GM23338 (cell line): ENCODE measurements around the gene FRY. TPM values are rescaled to one million over a fixed set of nuclear protein-coding genes. Genes with fewer than 3 reads are reported as not detected.

Experiments
- ATAC-seq: fragments of 200-7000 bp; cut with Tn5 transposase; 3 replicates; pipeline ENCODE4 v1.9.1; 2020
- DNase-seq: peaks from one replicate; pipeline ENCODE4 v3.0.0-alpha.2; 2015; ENCODE audit warnings: low spot score
- H2AFZ ChIP-seq: fragments of 200-600 bp; sonication (generic); 2 replicates; pipeline ENCODE4 v1.8.0; 2016; ENCODE audit warnings: antibody characterized with exemption, mild to moderate bottlenecking, moderate library complexity
- H3F3A ChIP-seq: fragments of 200-600 bp; sonication (generic); replicated peaks from 2 replicates; pipeline ENCODE4 v1.8.0; 2017; ENCODE audit warnings: antibody characterized with exemption, mixed run types, low read depth
- H3K27ac ChIP-seq: fragments of 200-600 bp; sonication (generic); 2 replicates; pipeline ENCODE4 v1.6.1; 2016; ENCODE audit warnings: low read depth
- H3K27me3 ChIP-seq: fragments of 200-600 bp; sonication (generic); 2 replicates; pipeline ENCODE4 v1.8.0; 2016; ENCODE audit warnings: mild to moderate bottlenecking, mixed run types, moderate library complexity; ENCODE audit not compliant: insufficient read depth
- H3K36me3 ChIP-seq: fragments of 200-600 bp; sonication (generic); 2 replicates; pipeline ENCODE4 v1.8.0; 2016; ENCODE audit warnings: mild to moderate bottlenecking; ENCODE audit not compliant: insufficient read depth
- H3K4me1 ChIP-seq: fragments of 200-600 bp; sonication (generic); 2 replicates; pipeline ENCODE4 v1.8.0; 2016; ENCODE audit warnings: mild to moderate bottlenecking, moderate library complexity; ENCODE audit not compliant: insufficient read depth
- H3K4me2 ChIP-seq: fragments of 200-600 bp; sonication (generic); 2 replicates; pipeline ENCODE4 v1.7.1; 2017; ENCODE audit warnings: mixed run types
- H3K4me3 ChIP-seq: fragments of 200-600 bp; sonication (generic); 2 replicates; pipeline ENCODE4 v1.6.1; 2016; ENCODE audit warnings: mixed run types
- H3K79me2 ChIP-seq: fragments of 200-600 bp; sonication (generic); replicated peaks from 2 replicates; pipeline ENCODE4 v1.8.0; 2017; ENCODE audit warnings: mild to moderate bottlenecking; ENCODE audit not compliant: insufficient read depth
- H3K9me2 ChIP-seq: fragments of 200-600 bp; sonication (generic); 2 replicates; pipeline ENCODE4 v1.8.0; 2017; ENCODE audit not compliant: insufficient read depth
- H4K20me1 ChIP-seq: fragments of 200-600 bp; sonication (generic); replicated peaks from 2 replicates; pipeline ENCODE4 v1.8.0; 2017; ENCODE audit warnings: mild to moderate bottlenecking; ENCODE audit not compliant: insufficient read depth
- H3K27ac Mint-ChIP-seq: 2 replicates; pipeline ENCODE4 v1.8.0; 2020; ENCODE audit warnings: inconsistent platforms, mild to moderate bottlenecking, moderate library complexity, mixed read lengths
- H3K27me3 Mint-ChIP-seq: 3 replicates; pipeline ENCODE4 v1.8.0; 2022; ENCODE audit warnings: low read depth, mild to moderate bottlenecking, moderate library complexity, mixed read lengths, inconsistent platforms; ENCODE audit not compliant: insufficient read depth, poor library complexity
- H3K36me3 Mint-ChIP-seq: 3 replicates; pipeline ENCODE4 v1.8.0; 2021; ENCODE audit warnings: low read depth, mild to moderate bottlenecking, inconsistent platforms, moderate library complexity, mixed read lengths
- H3K4me1 Mint-ChIP-seq: 3 replicates; pipeline ENCODE4 v1.8.0; 2020; ENCODE audit warnings: mild to moderate bottlenecking, inconsistent platforms, mixed read lengths
- H3K4me3 Mint-ChIP-seq: 3 replicates; pipeline ENCODE4 v1.8.0; 2021; ENCODE audit warnings: moderate library complexity, mild to moderate bottlenecking, inconsistent platforms, mixed read lengths
- H3K9me3 Mint-ChIP-seq: 3 replicates; pipeline ENCODE4 v1.8.0; 2020; ENCODE audit warnings: moderate library complexity, mild to moderate bottlenecking, inconsistent platforms, mixed read lengths
- CREB1 ChIP-seq: fragments of 250-450 bp; sonication (Bioruptor Pico); IDR thresholded peaks from 2 replicates; pipeline ENCODE4 v1.5.0; 2020; ENCODE audit warnings: low read depth, mild to moderate bottlenecking, moderate library complexity
- CTCF ChIP-seq, 2 experiments: fragments of 200-600 bp in 1 of 2; sonication (generic) in 1 of 2; conservative IDR thresholded peaks; 2 replicates each; pipeline versions ENCODE4 v1.5.1 to v1.6.1; 2016 to 2017; ENCODE audit warnings: antibody characterized with exemption in 2 of 2, low read depth in 2 of 2, mild to moderate bottlenecking in 2 of 2, moderate library complexity in 1 of 2
- ETS1 ChIP-seq: IDR thresholded peaks from 2 replicates; pipeline ENCODE4 v1.6.1; 2016; ENCODE audit warnings: antibody characterized with exemption
- EZH2 ChIP-seq: fragments of 200-600 bp; sonication (generic); IDR thresholded peaks from one replicate; pipeline ENCODE4 v1.8.0; 2017; ENCODE audit warnings: antibody characterized with exemption, mild to moderate bottlenecking, low read depth; ENCODE audit not compliant: unreplicated experiment
- EZH2phosphoT487 ChIP-seq: fragments of 200-600 bp; sonication (generic); IDR thresholded peaks from one replicate; pipeline ENCODE4 v1.8.1; 2018; ENCODE audit warnings: antibody characterized with exemption; ENCODE audit not compliant: unreplicated experiment
- JUNB ChIP-seq: IDR thresholded peaks from one replicate; pipeline ENCODE4 v1.6.1; 2016; ENCODE audit warnings: antibody characterized with exemption; ENCODE audit not compliant: unreplicated experiment
- NANOG ChIP-seq: IDR thresholded peaks from 2 replicates; pipeline ENCODE4 v1.6.1; 2016; ENCODE audit warnings: antibody characterized with exemption, borderline replicate concordance
- POLR2AphosphoS5 ChIP-seq: IDR thresholded peaks from 2 replicates; pipeline ENCODE4 v1.6.1; 2016; ENCODE audit warnings: antibody characterized with exemption, low read depth
- REST ChIP-seq: IDR thresholded peaks from one replicate; pipeline ENCODE4 v1.6.1; 2018; ENCODE audit warnings: antibody characterized with exemption; ENCODE audit not compliant: unreplicated experiment
- STAT1 ChIP-seq: IDR thresholded peaks from one replicate; pipeline ENCODE4 v1.6.1; 2016; ENCODE audit warnings: antibody characterized with exemption; ENCODE audit not compliant: unreplicated experiment
- ZNF114 ChIP-seq: fragments of 250-450 bp; sonication (Bioruptor Pico); IDR thresholded peaks from 2 replicates; pipeline ENCODE4 v1.5.0; 2020; ENCODE audit warnings: mild to moderate bottlenecking, moderate library complexity
- ZNF331 ChIP-seq: fragments of 250-450 bp; sonication (Bioruptor Pico); IDR thresholded peaks from 2 replicates; pipeline ENCODE4 v1.5.0; 2020; ENCODE audit warnings: low read depth, mild to moderate bottlenecking, moderate library complexity
- ZNF462 ChIP-seq: fragments of 250-450 bp; sonication (Bioruptor Pico); IDR thresholded peaks from 2 replicates; pipeline ENCODE4 v1.5.0; 2020; ENCODE audit warnings: mild to moderate bottlenecking, moderate library complexity
- polyA plus RNA-seq: library from polyadenylated mRNA; unstranded; fragments of >200 nt; fragmentation: Nextera tagmentation; extraction: Ambion mirVana; gene quantifications from 2 replicates; pipeline ENCODE4 v1.2.1, GENCODE V29; 2016
- total RNA-seq: library from RNA; depleted of rRNA; stranded (reverse); fragments of >200 nt; shearing (Covaris generic); gene quantifications from 2 replicates; pipeline ENCODE4 v1.2.3, GENCODE V29; 2014

FRY gene
- total and polyA plus RNA-seq, 2 experiments from 2014 or later: 2.4 to 10.1 TPM

GRCh38 chr13:32044446-32044845, 12.9 kb downstream of the FRY start:
- Histone ChIP-seq H3F3A (no peaks in the 10 kb centered on the region), H3K4me2 (no peak overlapping the region), H3K27ac (no peak overlapping the region), H3K4me3 (no peak overlapping the region), H3K9me2 (peaks cover 5% of the 10 kb centered on the region; the same call in 1 of the 2 replicates), H4K20me1 (no peaks in the 10 kb centered on the region), H2AFZ (no peak overlapping the region), H3K79me2 (no peaks in the 10 kb centered on the region), H3K27me3 (no peaks in the 10 kb centered on the region), H3K36me3 (no peaks in the 10 kb centered on the region), H3K4me1 (peaks cover 16% of the 10 kb centered on the region; the same call in 1 of the 2 replicates)
- no peaks in the 10 kb centered on the region for H3K36me3 Mint-ChIP-seq
- no peak overlapping the region for H3K27ac Mint-ChIP-seq
- no peak for DNase-seq
- ATAC-seq: no peak
- no peaks in the 10 kb centered on the region for H3K9me3 Mint-ChIP-seq
- TF ChIP-seq ETS1 (no peak), ZNF462 (CRISPR knock-in tag) (no peak), JUNB (no peak), ZNF114 (no peak), REST (no peak), EZH2 (no peak), CREB1 (CRISPR knock-in tag) (no peak), POLR2AphosphoS5 (no peak), EZH2phosphoT487 (no peak), NANOG (no peak), CTCF (conservative IDR thresholded peaks at IDR 0.05; ENCODE audit: low read depth in 2 of 2) (no peak), STAT1 (no peak), ZNF331 (no peak)
- no peak overlapping the region for H3K4me3 Mint-ChIP-seq
- H3K27me3 Mint-ChIP-seq: no peaks in the 10 kb centered on the region
- peaks cover 25% of the 10 kb centered on the region for H3K4me1 Mint-ChIP-seq
